Vagina (tissue), 2 donors: ENCODE data around the gene ATG9B.

Experiments
- POLR2A ChIP-seq, 2 donors: fragments of 450-650 bp; IDR thresholded peaks; one replicate each; pipeline ENCODE4 v1.6.1; 2017; ENCODE audit warnings: antibody characterized with exemption in 2 of 2, mild to moderate bottlenecking in 2 of 2, moderate library complexity in 2 of 2
- TF ChIP-seq, protein P1 (sequence below), 3 experiments: fragments of 450-650 bp in 2 of 3; fragments of 200-600 bp in 1 of 3; sonication (generic) in 1 of 3; IDR thresholded peaks; one replicate each; pipeline ENCODE4 v1.5.1; 2017 to 2019; ENCODE audit warnings: antibody characterized with exemption in 3 of 3, mild to moderate bottlenecking in 2 of 3, moderate library complexity in 2 of 3

GRCh38 chr7:151062399-151063211 lies 38.3 kb upstream of the ATG9B start:
- TF ChIP-seq, protein P1, sequence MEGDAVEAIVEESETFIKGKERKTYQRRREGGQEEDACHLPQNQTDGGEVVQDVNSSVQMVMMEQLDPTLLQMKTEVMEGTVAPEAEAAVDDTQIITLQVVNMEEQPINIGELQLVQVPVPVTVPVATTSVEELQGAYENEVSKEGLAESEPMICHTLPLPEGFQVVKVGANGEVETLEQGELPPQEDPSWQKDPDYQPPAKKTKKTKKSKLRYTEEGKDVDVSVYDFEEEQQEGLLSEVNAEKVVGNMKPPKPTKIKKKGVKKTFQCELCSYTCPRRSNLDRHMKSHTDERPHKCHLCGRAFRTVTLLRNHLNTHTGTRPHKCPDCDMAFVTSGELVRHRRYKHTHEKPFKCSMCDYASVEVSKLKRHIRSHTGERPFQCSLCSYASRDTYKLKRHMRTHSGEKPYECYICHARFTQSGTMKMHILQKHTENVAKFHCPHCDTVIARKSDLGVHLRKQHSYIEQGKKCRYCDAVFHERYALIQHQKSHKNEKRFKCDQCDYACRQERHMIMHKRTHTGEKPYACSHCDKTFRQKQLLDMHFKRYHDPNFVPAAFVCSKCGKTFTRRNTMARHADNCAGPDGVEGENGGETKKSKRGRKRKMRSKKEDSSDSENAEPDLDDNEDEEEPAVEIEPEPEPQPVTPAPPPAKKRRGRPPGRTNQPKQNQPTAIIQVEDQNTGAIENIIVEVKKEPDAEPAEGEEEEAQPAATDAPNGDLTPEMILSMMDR (IDR thresholded peaks at IDR 0.05), result no peak
- no peak for TF ChIP-seq POLR2A (IDR thresholded peaks at IDR 0.05)
